Measurements from ENCODE around the gene TXNDC17. TPM values are rescaled to one million over a fixed set of nuclear protein-coding genes. Genes with fewer than 3 reads are reported as not detected.
"Not testable (repeated sequence)": the region's sequence is repeated elsewhere in the genome, so short reads cannot be mapped to it uniquely, and the experiment has no call there.

Gene TXNDC17
- total RNA-seq, 2 donors from 2014 or later, result 135 to 151 TPM

GRCh38 chr17:6690641-6691040 is 49.8 kb downstream of the TXNDC17 start:
- WGBS, 2 experiments (ENCODE audit: insufficient coverage in 1 of 2, insufficient read length in 1 of 2), result 88 to 93% methylated on average over 7 to 11 of the region's 11 CpGs
- Histone ChIP-seq H3K9me3 (ENCODE audit: control insufficient read depth, low read length) (no peaks in the 10 kb centered on the region), H3K27me3 (ENCODE audit: control insufficient read depth, insufficient read depth, low read length, poor library complexity, severe bottlenecking) (peaks cover 12% of the 10 kb centered on the region), H3K4me1 (ENCODE audit: control insufficient read depth, insufficient read depth, low read length) (no peaks in the 10 kb centered on the region), H3K4me3 (ENCODE audit: low read length) (no peak overlapping the region), H3K9ac (ENCODE audit: extremely low read depth, low read length, poor library complexity, severe bottlenecking) (no peak overlapping the region), H3K36me3 (ENCODE audit: control insufficient read depth, insufficient read depth, low read length) (no peaks in the 10 kb centered on the region), H3K27ac (ENCODE audit: low read depth, low read length) (no peak overlapping the region)
- Mint-ChIP-seq H3K9me3 (no peaks in the 10 kb centered on the region), H3K4me1 (no peaks in the 10 kb centered on the region), H3K36me3 (ENCODE audit: low read depth) (no peaks in the 10 kb centered on the region), H3K4me3 (no peak overlapping the region), H3K27ac (no peak overlapping the region), H3K27me3 (ENCODE audit: insufficient read depth) (peaks cover 33% of the 10 kb centered on the region)
- TF ChIP-seq, protein P1, sequence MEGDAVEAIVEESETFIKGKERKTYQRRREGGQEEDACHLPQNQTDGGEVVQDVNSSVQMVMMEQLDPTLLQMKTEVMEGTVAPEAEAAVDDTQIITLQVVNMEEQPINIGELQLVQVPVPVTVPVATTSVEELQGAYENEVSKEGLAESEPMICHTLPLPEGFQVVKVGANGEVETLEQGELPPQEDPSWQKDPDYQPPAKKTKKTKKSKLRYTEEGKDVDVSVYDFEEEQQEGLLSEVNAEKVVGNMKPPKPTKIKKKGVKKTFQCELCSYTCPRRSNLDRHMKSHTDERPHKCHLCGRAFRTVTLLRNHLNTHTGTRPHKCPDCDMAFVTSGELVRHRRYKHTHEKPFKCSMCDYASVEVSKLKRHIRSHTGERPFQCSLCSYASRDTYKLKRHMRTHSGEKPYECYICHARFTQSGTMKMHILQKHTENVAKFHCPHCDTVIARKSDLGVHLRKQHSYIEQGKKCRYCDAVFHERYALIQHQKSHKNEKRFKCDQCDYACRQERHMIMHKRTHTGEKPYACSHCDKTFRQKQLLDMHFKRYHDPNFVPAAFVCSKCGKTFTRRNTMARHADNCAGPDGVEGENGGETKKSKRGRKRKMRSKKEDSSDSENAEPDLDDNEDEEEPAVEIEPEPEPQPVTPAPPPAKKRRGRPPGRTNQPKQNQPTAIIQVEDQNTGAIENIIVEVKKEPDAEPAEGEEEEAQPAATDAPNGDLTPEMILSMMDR (conservative IDR thresholded peaks at IDR 0.05), result no peak
- DNase-seq, result no peak

DNA sequence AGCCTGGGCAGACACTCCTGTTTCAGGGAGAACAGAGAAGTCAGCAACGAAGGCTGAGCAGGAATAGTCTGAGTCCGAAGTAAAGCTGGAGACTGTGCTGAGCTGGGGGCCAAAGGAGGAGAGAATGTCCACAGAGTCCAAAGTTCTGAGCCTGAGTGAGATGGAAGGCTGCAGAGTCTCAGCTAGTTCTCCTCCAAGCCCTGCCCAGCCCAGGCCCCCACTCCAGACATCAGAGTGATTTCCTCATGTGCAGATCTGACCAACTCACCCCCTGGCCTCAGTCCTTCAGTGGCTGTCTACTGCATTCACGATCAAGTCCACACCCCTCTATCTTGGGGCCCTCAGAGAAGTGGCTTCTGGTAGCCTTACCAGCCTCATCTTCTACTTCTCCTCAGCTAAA is 50.7 kb downstream of the TXNDC17 start:
- H3K9ac ChIP-seq (ENCODE audit: extremely low read depth, low read length, poor library complexity, severe bottlenecking), result no peak overlapping the region
- H3K4me3 ChIP-seq (ENCODE audit: low read length), result no peak overlapping the region
- no peaks in the 10 kb centered on the region for H3K4me1 ChIP-seq (ENCODE audit: control insufficient read depth, insufficient read depth, low read length)
- Mint-ChIP-seq H3K4me1 (no peaks in the 10 kb centered on the region), H3K4me3 (no peak overlapping the region), H3K9me3 (no peaks in the 10 kb centered on the region), H3K36me3 (ENCODE audit: low read depth) (no peaks in the 10 kb centered on the region), H3K27ac (no peak overlapping the region), H3K27me3 (ENCODE audit: insufficient read depth) (peaks cover 33% of the 10 kb centered on the region)
- H3K27me3 ChIP-seq (ENCODE audit: control insufficient read depth, insufficient read depth, low read length, poor library complexity, severe bottlenecking), result peaks cover 12% of the 10 kb centered on the region
- H3K9me3 ChIP-seq (ENCODE audit: control insufficient read depth, low read length), result no peaks in the 10 kb centered on the region
- WGBS, 2 experiments (ENCODE audit: insufficient coverage in 1 of 2, insufficient read length in 1 of 2), result 86 to 93% methylated on average over 2 to 3 of the region's 3 CpGs
- TF ChIP-seq, protein P1 (conservative IDR thresholded peaks at IDR 0.05), result no peak
- no peaks in the 10 kb centered on the region for H3K36me3 ChIP-seq (ENCODE audit: control insufficient read depth, insufficient read depth, low read length)
- DNase-seq, result no peak
- H3K27ac ChIP-seq (ENCODE audit: low read depth, low read length), result no peak overlapping the region

GRCh38 chr17:6691958-6692357 is 51.1 kb downstream of the TXNDC17 start:
- H3K9ac ChIP-seq (ENCODE audit: extremely low read depth, low read length, poor library complexity, severe bottlenecking); H3K36me3 Mint-ChIP-seq (ENCODE audit: low read depth); DNase-seq; H3K9me3 Mint-ChIP-seq; H3K4me1 Mint-ChIP-seq; H3K4me1 ChIP-seq (ENCODE audit: control insufficient read depth, insufficient read depth, low read length); H3K36me3 ChIP-seq (ENCODE audit: control insufficient read depth, insufficient read depth, low read length); H3K9me3 ChIP-seq (ENCODE audit: control insufficient read depth, low read length); H3K27ac Mint-ChIP-seq; H3K4me3 ChIP-seq (ENCODE audit: low read length); H3K4me3 Mint-ChIP-seq; H3K27ac ChIP-seq (ENCODE audit: low read depth, low read length): not testable (repeated sequence)
- 93% methylated on average over 3 to 6 of the region's 6 CpGs for WGBS, 2 experiments (ENCODE audit: insufficient coverage in 1 of 2, insufficient read length in 1 of 2)
- peaks cover 12% of the 10 kb centered on the region for H3K27me3 ChIP-seq (ENCODE audit: control insufficient read depth, insufficient read depth, low read length, poor library complexity, severe bottlenecking)
- H3K27me3 Mint-ChIP-seq (ENCODE audit: insufficient read depth), result peaks cover 31% of the 10 kb centered on the region

Small RNA genes within 50 kb of the gene (microRNA-seq; reads per million reads assigned to microRNA genes)
- gene MIR4520-1 (ENCODE audit: borderline microRNAs expressed), result not detected
- gene MIR4520-2 (ENCODE audit: borderline microRNAs expressed), result not detected

Other genes with a start within 250 kb of the TXNDC17 start
- gene AIPL1, start 205.9 kb upstream of the TXNDC17 start, total RNA-seq, result not detected
- gene PIMREG, start 196.6 kb upstream of the TXNDC17 start, total RNA-seq, result 10 to 100 TPM; 33.4 to 68.7 TPM
- 1 to 10 TPM; 1.8 to 2.7 TPM for gene PITPNM3, start 84.5 kb upstream of the TXNDC17 start, total RNA-seq
- 10 to 100 TPM; 37.2 to 50.1 TPM for gene KIAA0753, start 349 bp upstream of the TXNDC17 start, total RNA-seq
- gene MED31, start 10.5 kb downstream of the TXNDC17 start, total RNA-seq, result 10 to 100 TPM; 12.8 to 16.6 TPM
- 1 to 10 TPM; 2.7 to 3.0 TPM for gene C17orf100, start 10.7 kb downstream of the TXNDC17 start, total RNA-seq
- gene SLC13A5, start 72.3 kb downstream of the TXNDC17 start, total RNA-seq, result 1 to 10 TPM; 3.9 to 8.4 TPM
- under 1 TPM in 1 of 2 donors, not detected in 1; 0.35 TPM for gene XAF1, start 115.0 kb downstream of the TXNDC17 start, total RNA-seq
- gene FBXO39, start 135.2 kb downstream of the TXNDC17 start, total RNA-seq, result under 1 TPM; 0.18 to 0.29 TPM
- not detected for gene TEKT1, start 190.7 kb downstream of the TXNDC17 start, total RNA-seq

Measured in endodermal cell (in vitro differentiated cells).